HepG2 (cell line): ENCODE results near the gene SDC3. TPM values are rescaled to one million over a fixed set of nuclear protein-coding genes. Genes with fewer than 3 reads are reported as not detected.

ENCODE experiments used
- AHR ChIP-seq: IDR thresholded peaks from 2 replicates; pipeline ENCODE4 v1.6.1; 2018; ENCODE audit warnings: missing genetic modification reagents, missing compliant biosample characterization
- ARNT2 ChIP-seq: sonication (generic); formaldehyde crosslinking; IDR thresholded peaks from 2 replicates; pipeline ENCODE4 v1.8.0; 2022; ENCODE audit warnings: mild to moderate bottlenecking, low read depth, missing genetic modification reagents, moderate library complexity
- ETV5 ChIP-seq: IDR thresholded peaks from 2 replicates; pipeline ENCODE4 v1.6.1; 2018; ENCODE audit warnings: missing biosample characterization, missing genetic modification reagents, inconsistent platforms, borderline replicate concordance
- GATAD1 ChIP-seq: IDR thresholded peaks from 2 replicates; pipeline ENCODE4 v1.6.1; 2016; ENCODE audit warnings: missing genetic modification reagents, missing compliant biosample characterization
- GPN1 ChIP-seq: sonication (generic); formaldehyde crosslinking; IDR thresholded peaks from 2 replicates; pipeline ENCODE4 v1.5.1; 2020; ENCODE audit warnings: missing genetic modification reagents, borderline replicate concordance
- HNRNPLL ChIP-seq: fragments of 200-400 bp; formaldehyde crosslinking; IDR thresholded peaks from 2 replicates; pipeline ENCODE4 v1.6.1; 2017; ENCODE audit warnings: mild to moderate bottlenecking, low read depth, low read length; ENCODE audit not compliant: poor library complexity, severe bottlenecking
- IRF2 ChIP-seq: IDR thresholded peaks from 2 replicates; pipeline ENCODE4 v1.6.1; 2018; ENCODE audit warnings: missing genetic modification reagents, missing compliant biosample characterization
- KDM5B ChIP-seq: sonication (generic); formaldehyde crosslinking; IDR thresholded peaks from 2 replicates; pipeline ENCODE4 v1.4.0; 2020; ENCODE audit warnings: missing genetic modification reagents, mild to moderate bottlenecking, borderline replicate concordance
- MAZ ChIP-seq, 2 experiments: sonication (generic) in 1 of 2; formaldehyde crosslinking in 1 of 2; IDR thresholded peaks; 2 replicates each; pipeline versions ENCODE4 v1.5.0 to v1.6.1; 2012 to 2020; ENCODE audit warnings: low read depth in 2 of 2, mild to moderate bottlenecking in 2 of 2, borderline replicate concordance in 1 of 2, improper control_type of control experiment in 1 of 2, low read length in 1 of 2, missing genetic modification reagents in 1 of 2, moderate library complexity in 1 of 2
- MBNL3 ChIP-seq: fragments of 250-450 bp; sonication (Bioruptor Pico); conservative IDR thresholded peaks from 2 replicates; pipeline ENCODE4 v1.8.0; 2022; ENCODE audit warnings: mild to moderate bottlenecking, inconsistent platforms
- NCOA2 ChIP-seq: sonication (generic); formaldehyde crosslinking; IDR thresholded peaks from 2 replicates; pipeline ENCODE4 v1.8.0; 2022; ENCODE audit warnings: inconsistent platforms
- NFE2L1 ChIP-seq: sonication (generic); formaldehyde crosslinking; IDR thresholded peaks from 2 replicates; pipeline ENCODE4 v1.4.0; 2020; ENCODE audit warnings: missing genetic modification reagents, mild to moderate bottlenecking, borderline replicate concordance
- PCBP2 ChIP-seq: fragments of 200-400 bp; formaldehyde crosslinking; optimal IDR thresholded peaks from 2 replicates; pipeline ENCODE3; 2018; ENCODE audit warnings: low read length, low read depth; ENCODE audit not compliant: poor library complexity, severe bottlenecking
- SALL1 ChIP-seq: sonication (generic); formaldehyde crosslinking; IDR thresholded peaks from 2 replicates; pipeline ENCODE4 v1.8.0; 2022; ENCODE audit warnings: mild to moderate bottlenecking, missing genetic modification reagents
- SAP130 ChIP-seq: IDR thresholded peaks from 2 replicates; pipeline ENCODE4 v1.6.1; 2016; ENCODE audit warnings: low read depth
- SIN3A ChIP-seq: IDR thresholded peaks from 2 replicates; pipeline ENCODE4 v1.6.1; 2011; ENCODE audit warnings: low read depth, mild to moderate bottlenecking, control low read depth, low read length, borderline replicate concordance
- SKI ChIP-seq: fragments of 450-650 bp; IDR thresholded peaks from one replicate; pipeline ENCODE4 v1.6.1; 2018; ENCODE audit warnings: mild to moderate bottlenecking; ENCODE audit not compliant: partially characterized antibody
- SP2 ChIP-seq: sonication (generic); formaldehyde crosslinking; IDR thresholded peaks from 2 replicates; pipeline ENCODE4 v1.5.1; 2020; ENCODE audit warnings: mild to moderate bottlenecking, missing genetic modification reagents
- TBX3 ChIP-seq: fragments of 450-650 bp; IDR thresholded peaks from 2 replicates; pipeline ENCODE4 v1.6.1; 2017; ENCODE audit warnings: antibody characterized with exemption, mild to moderate bottlenecking, inconsistent platforms, borderline replicate concordance
- THAP11 ChIP-seq: IDR thresholded peaks from 2 replicates; pipeline ENCODE4 v1.6.1; 2016; ENCODE audit warnings: missing biosample characterization, missing genetic modification reagents
- YEATS4 ChIP-seq: sonication (generic); formaldehyde crosslinking; IDR thresholded peaks from 2 replicates; pipeline ENCODE4 v1.4.0; 2020; ENCODE audit warnings: missing genetic modification reagents, borderline replicate concordance
- ZFP37 ChIP-seq: sonication (generic); formaldehyde crosslinking; IDR thresholded peaks from 2 replicates; pipeline ENCODE4 v1.4.0; 2020; ENCODE audit warnings: missing genetic modification reagents, borderline replicate concordance
- ZNF24 ChIP-seq: fragments of 450-650 bp; IDR thresholded peaks from 2 replicates; pipeline ENCODE4 v1.6.1; 2017; ENCODE audit warnings: antibody characterized with exemption, mild to moderate bottlenecking
- ZNF260 ChIP-seq: sonication (generic); formaldehyde crosslinking; IDR thresholded peaks from 2 replicates; pipeline ENCODE4 v1.4.0; 2020; ENCODE audit warnings: missing genetic modification reagents, low read depth, mild to moderate bottlenecking, borderline replicate concordance
- ZNF510 ChIP-seq: sonication (generic); formaldehyde crosslinking; IDR thresholded peaks from 2 replicates; pipeline ENCODE4 v1.4.0; 2020; ENCODE audit warnings: low read depth, mild to moderate bottlenecking, missing genetic modification reagents
- ZNF546 ChIP-seq: sonication (generic); formaldehyde crosslinking; conservative IDR thresholded peaks from 2 replicates; pipeline ENCODE4 v1.8.1; 2023; ENCODE audit warnings: mild to moderate bottlenecking, missing genetic modification reagents
- ZNF616 ChIP-seq: sonication (generic); formaldehyde crosslinking; IDR thresholded peaks from 2 replicates; pipeline ENCODE4 v1.5.0; 2020; ENCODE audit warnings: low read depth, mild to moderate bottlenecking, missing genetic modification reagents
- ZNF746 ChIP-seq: sonication (generic); formaldehyde crosslinking; IDR thresholded peaks from 2 replicates; pipeline ENCODE4 v1.8.0; 2022; ENCODE audit warnings: mild to moderate bottlenecking, missing genetic modification reagents
- polyA plus RNA-seq, 8 experiments: library from polyadenylated mRNA; depleted of rRNA in 3 of 8; stranded (reverse) in 7 of 8; unstranded in 1 of 8; fragments of >200 nt; fragmentation: Illumina TruSeq in 4 of 8; extraction: Trizol in 4 of 8; gene quantifications; 2 replicates each; pipeline versions ENCODE4 v1.2.1 to v1.2.3, GENCODE V29; 2011 to 2016; ENCODE audit warnings: low read depth in 4 of 8, missing spikeins in 1 of 8, mixed read lengths in 1 of 8; ENCODE audit not compliant: insufficient read depth in 1 of 8
- total RNA-seq, 5 experiments: library from RNA; depleted of rRNA; stranded (reverse); fragments of >200 nt; fragmentation: Illumina TruSeq; extraction: Trizol; gene quantifications; 2 replicates each; pipeline ENCODE4 v1.2.3, GENCODE V29; 2016; ENCODE audit warnings: low read depth in 1 of 5
- TF ChIP-seq, protein P1 (sequence below): sonication (generic); formaldehyde crosslinking; IDR thresholded peaks from 2 replicates; pipeline ENCODE4 v1.4.0; 2020; ENCODE audit warnings: mild to moderate bottlenecking, missing genetic modification reagents
- TF ChIP-seq, protein P2 (sequence below): sonication (generic); formaldehyde crosslinking; conservative IDR thresholded peaks from 2 replicates; pipeline ENCODE4 v1.8.0; 2022; ENCODE audit warnings: low read depth, missing genetic modification reagents
- TF ChIP-seq, protein P3 (sequence below): sonication (generic); formaldehyde crosslinking; IDR thresholded peaks from 2 replicates; pipeline ENCODE4 v1.4.0; 2020; ENCODE audit warnings: mild to moderate bottlenecking, missing genetic modification reagents

SDC3 gene
- total and polyA plus RNA-seq, 2 of the 13 experiments (the other 11 are each of a cell fraction or from before 2014, with no cell fraction given), result 0.49 to 0.84 TPM

DNA sequence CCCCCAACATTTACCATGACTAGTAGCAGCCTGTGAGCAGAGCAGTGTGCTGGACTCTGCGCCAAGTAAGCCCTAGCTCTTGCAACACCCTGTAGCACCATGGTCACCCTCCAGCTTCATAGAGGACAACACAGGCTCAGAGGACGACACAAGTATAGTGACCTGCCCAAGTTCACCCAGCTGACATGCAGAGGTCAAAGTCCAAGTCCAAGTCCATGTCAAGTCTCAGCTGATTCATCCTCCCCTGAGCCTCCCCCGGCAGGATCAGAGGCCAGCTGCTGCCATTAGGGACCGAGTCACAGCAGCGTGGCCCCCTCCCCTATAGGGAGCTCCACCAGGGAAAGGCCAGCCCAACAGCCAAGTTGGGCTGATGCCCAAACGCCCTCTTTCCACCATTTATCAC is 15.9 kb downstream of the SDC3 start (continued):
- TF ChIP-seq SKI, result peak; percentile 99
- no peak for TF ChIP-seq YEATS4 (CRISPR knock-in tag)
- TF ChIP-seq NCOA2 (CRISPR knock-in tag), result no peak
- TF ChIP-seq, protein P1, sequence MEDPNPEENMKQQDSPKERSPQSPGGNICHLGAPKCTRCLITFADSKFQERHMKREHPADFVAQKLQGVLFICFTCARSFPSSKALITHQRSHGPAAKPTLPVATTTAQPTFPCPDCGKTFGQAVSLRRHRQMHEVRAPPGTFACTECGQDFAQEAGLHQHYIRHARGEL, result no peak
- TF ChIP-seq ZNF24, result no peak
- no peak for TF ChIP-seq PCBP2
- TF ChIP-seq NFE2L1 (CRISPR knock-in tag), result no peak
- no peak for TF ChIP-seq ZNF546 (CRISPR knock-in tag)
- no peak for TF ChIP-seq ZFP37
- no peak for TF ChIP-seq ZNF616 (CRISPR knock-in tag)
- TF ChIP-seq AHR (CRISPR knock-in tag), result no peak
- TF ChIP-seq SIN3A, result no peak
- TF ChIP-seq ZNF260, result no peak
- peak; percentile 73; the same call in 1 of the 2 replicates for TF ChIP-seq SALL1 (CRISPR knock-in tag)
- TF ChIP-seq ETV5 (CRISPR knock-in tag), result 0 out of 2 replicates have a peak, but pooled peaks have one; percentile 25
- TF ChIP-seq, protein P2, sequence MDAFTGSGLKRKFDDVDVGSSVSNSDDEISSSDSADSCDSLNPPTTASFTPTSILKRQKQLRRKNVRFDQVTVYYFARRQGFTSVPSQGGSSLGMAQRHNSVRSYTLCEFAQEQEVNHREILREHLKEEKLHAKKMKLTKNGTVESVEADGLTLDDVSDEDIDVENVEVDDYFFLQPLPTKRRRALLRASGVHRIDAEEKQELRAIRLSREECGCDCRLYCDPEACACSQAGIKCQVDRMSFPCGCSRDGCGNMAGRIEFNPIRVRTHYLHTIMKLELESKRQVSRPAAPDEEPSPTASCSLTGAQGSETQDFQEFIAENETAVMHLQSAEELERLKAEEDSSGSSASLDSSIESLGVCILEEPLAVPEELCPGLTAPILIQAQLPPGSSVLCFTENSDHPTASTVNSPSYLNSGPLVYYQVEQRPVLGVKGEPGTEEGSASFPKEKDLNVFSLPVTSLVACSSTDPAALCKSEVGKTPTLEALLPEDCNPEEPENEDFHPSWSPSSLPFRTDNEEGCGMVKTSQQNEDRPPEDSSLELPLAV (CRISPR knock-in tag), result no peak
- TF ChIP-seq GATAD1 (CRISPR knock-in tag), result peak; percentile 25; the same call in 1 of the 2 replicates
- TF ChIP-seq THAP11 (CRISPR knock-in tag), result peak; percentile 32; the same call in 1 of the 2 replicates
- TF ChIP-seq HNRNPLL, result no peak
- no peak for TF ChIP-seq GPN1 (CRISPR knock-in tag)
- TF ChIP-seq MBNL3, result no peak
- peak; percentile 71 for TF ChIP-seq SAP130
- no peak; the same call in 1 of the 2 replicates for TF ChIP-seq KDM5B (CRISPR knock-in tag)
- no peak for TF ChIP-seq MAZ (IDR thresholded peaks at IDR 0.05; ENCODE audit: borderline replicate concordance, low read depth, low read length)
- no peak for TF ChIP-seq MAZ (CRISPR knock-in tag; IDR thresholded peaks at IDR 0.05; ENCODE audit: low read depth)
- no peak for TF ChIP-seq ARNT2 (CRISPR knock-in tag)
- TF ChIP-seq TBX3, result peak; percentile 40; the same call in 1 of the 2 replicates
- 0 out of 2 replicates have a peak, but pooled peaks have one; percentile 31 for TF ChIP-seq ZNF746 (CRISPR knock-in tag)
- no peak for TF ChIP-seq SP2 (CRISPR knock-in tag)
- no peak for TF ChIP-seq ZNF510 (CRISPR knock-in tag)
- TF ChIP-seq IRF2 (CRISPR knock-in tag), result no peak
- TF ChIP-seq, protein P3, sequence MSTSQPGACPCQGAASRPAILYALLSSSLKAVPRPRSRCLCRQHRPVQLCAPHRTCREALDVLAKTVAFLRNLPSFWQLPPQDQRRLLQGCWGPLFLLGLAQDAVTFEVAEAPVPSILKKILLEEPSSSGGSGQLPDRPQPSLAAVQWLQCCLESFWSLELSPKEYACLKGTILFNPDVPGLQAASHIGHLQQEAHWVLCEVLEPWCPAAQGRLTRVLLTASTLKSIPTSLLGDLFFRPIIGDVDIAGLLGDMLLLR (CRISPR knock-in tag), result no peak
